NCI-H446 treated with DMSO at 0.1 percent for 48 hours (cell line): ENCODE results near the gene SETD3.
A peak's percentile ranks its signal among the peaks of the same experiment; 100 is the strongest.

Source experiments
- DNase-seq: peaks from one replicate; lab custom pipeline; 2025; lab: John Stamatoyannopoulos, UW

Gene SETD3

GRCh38 chr14:99497894-99498293, 17.2 kb upstream of the SETD3 start:
- no peak for DNase-seq

GRCh38 chr14:99497341-99497740, 16.7 kb upstream of the SETD3 start:
- DNase-seq: no peak

- no peak for DNase-seq
Observed at GRCh38 chr14:99484106-99484505, 3.4 kb upstream of the SETD3 start.

GRCh38 chr14:99481745-99482099, 1.1 kb upstream of the SETD3 start:
- no peak for DNase-seq

- peak; percentile 100 for DNase-seq
Observed at GRCh38 chr14:99480917-99481744, 472 bp upstream of the SETD3 start, which contains the start of gene CCNK. TSS of gene CCNK (plus strand) at chr14:99481409. CDS start at chr14:99492678, 11,269 bp downstream.

GRCh38 chr14:99479160-99479905, 1.3 kb downstream of the SETD3 start:
- no peak for DNase-seq

GRCh38 chr14:99478128-99478527, 2.5 kb downstream of the SETD3 start:
- DNase-seq: no peak

GRCh38 chr14:99476864-99477263, 3.8 kb downstream of the SETD3 start:
- DNase-seq: no peak

GRCh38 chr14:99475660-99476059, 5.0 kb downstream of the SETD3 start:
- no peak for DNase-seq

- no peak for DNase-seq
Observed at GRCh38 chr14:99475179-99475578, 5.5 kb downstream of the SETD3 start.

- DNase-seq: no peak
Observed at GRCh38 chr14:99473458-99473857, 7.2 kb downstream of the SETD3 start.

- no peak for DNase-seq
Observed at GRCh38 chr14:99472937-99473336, 7.7 kb downstream of the SETD3 start.

- no peak for DNase-seq
Observed at GRCh38 chr14:99471731-99472130, 8.9 kb downstream of the SETD3 start.

GRCh38 chr14:99468836-99469592, 11.6 kb downstream of the SETD3 start:
- DNase-seq: no peak

GRCh38 chr14:99468081-99468480, 12.6 kb downstream of the SETD3 start:
- no peak for DNase-seq

- DNase-seq: no peak
Observed at GRCh38 chr14:99467336-99468078, 13.2 kb downstream of the SETD3 start.

- DNase-seq: no peak
Observed at GRCh38 chr14:99466758-99467157, 13.9 kb downstream of the SETD3 start.

- DNase-seq: no peak
Observed at GRCh38 chr14:99465288-99465687, 15.4 kb downstream of the SETD3 start.

- DNase-seq: no peak
Observed at GRCh38 chr14:99463974-99464373, 16.7 kb downstream of the SETD3 start.

GRCh38 chr14:99462210-99462609, 18.4 kb downstream of the SETD3 start:
- no peak for DNase-seq

- DNase-seq: no peak
Observed at GRCh38 chr14:99461411-99462085, 19.1 kb downstream of the SETD3 start.
